GM19455 (cell line): ENCODE results near the gene IER3.
A peak's percentile ranks its signal among the peaks of the same experiment; 100 is the strongest.

Source experiments
- ATAC-seq: cut with Tn5 transposase; IDR thresholded peaks from one replicate; pipeline ENCODE4 v1.9.1; 2021; ENCODE audit not compliant: unreplicated experiment

IER3 gene

DNA sequence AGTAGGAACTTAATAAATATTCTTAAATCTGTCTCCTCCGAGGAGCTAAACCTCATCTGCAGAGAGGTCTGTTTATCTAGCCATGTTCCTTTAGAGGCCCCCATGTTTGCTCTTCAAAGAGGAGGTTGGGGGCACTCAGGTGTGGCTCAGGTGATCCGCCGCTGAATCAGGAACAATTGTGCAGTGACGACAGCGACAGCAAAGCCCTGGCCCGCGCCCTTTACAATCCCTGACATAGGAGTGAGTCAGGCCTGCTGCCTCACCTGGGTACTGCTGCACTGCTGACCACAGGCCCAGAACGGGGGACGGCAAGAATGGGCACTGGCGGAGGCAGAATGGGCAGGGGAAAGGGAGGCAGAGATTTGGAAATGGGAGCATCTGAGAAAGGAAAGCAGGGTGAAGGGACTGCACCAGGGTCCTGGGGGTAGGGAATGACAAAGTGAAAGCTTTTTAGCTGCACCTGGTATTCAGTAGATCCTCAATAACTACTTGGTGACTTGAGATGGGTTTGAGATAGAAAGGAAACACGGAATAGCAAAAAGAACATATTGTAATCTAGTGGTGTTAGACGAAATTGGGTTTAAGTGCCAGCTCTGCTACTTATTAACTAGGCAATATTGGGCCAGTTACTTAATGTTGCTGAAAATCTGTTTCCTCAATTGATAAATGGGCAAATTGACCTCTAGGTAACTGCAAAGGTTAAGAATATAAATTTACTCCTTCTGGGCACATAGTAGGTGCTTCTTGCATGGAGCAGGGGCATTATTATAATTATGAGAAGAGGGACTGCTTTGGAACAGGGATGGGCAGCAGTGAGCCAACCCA lies 5.4 kb upstream of the IER3 start:
- no peak for ATAC-seq

DNA sequence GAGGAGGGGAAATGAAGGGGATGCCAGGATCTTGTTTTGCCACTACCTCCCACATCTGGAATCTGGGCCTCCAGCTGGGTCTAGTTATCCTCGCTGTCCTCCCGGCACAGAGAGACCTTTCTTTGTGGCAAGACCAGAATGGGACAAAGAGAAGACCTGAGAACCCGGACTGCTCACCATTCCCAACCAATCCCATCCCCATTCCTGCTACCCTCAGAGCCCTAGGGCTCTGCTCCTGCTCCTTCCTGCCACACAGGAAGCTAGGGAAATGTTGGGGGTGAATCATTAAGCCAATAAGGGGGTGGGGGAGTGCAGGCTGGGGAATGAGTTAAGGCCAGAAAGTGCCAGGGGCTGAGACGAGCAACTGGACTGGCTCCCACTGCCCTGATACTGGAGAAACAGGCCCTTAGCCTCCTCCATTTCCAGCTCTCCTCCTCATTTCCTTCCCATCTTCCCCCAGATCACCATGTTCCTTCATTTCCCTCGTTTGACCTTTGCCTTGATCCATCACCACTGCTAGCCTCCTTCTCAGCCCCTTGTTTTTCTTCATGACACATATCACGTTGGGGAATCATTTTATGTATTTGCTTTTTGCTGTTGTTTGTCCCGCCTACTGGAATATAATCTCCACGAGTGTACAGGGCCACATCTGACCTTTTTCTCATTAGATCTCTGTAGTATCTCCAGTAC lies 4.6 kb upstream of the IER3 start:
- no peak for ATAC-seq

DNA sequence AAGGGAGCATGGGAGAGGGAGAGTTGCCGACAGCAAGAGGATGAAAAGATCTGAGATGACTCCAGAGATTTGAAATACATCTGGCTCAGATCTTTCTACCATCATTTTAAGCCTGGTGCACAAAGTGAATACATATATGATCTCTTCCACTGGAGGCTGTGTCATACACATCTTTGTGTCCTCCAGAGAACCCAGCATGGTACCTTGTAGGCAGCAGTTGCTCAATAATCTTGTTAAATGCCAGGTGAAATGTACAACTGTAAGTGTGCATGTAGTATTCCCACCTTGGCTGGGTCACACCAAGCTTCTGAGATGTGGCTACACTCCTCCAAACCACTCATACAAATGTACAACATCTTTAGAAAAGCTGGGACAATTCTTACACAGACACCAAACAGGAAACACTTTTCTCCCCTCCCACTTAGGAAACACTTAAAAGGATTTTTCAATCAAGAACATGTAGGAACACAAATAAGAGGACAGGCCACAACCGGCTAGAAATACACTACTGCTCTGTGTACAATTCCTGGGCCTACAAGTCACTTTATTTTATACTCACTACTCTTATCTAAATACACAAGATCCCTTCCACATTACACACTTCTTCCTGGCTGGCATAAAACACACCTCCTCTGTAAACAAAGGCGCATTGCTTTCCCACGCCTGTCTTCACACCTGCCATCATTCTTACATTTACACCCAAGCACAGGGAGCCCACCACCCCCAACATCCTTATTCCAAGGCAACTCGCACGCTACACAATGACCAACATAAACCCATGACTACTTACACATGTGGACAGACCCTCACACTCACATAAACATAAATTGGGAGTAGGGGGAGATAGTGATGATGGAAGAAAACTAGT lies 3.8 kb upstream of the IER3 start:
- no peak for ATAC-seq

DNA sequence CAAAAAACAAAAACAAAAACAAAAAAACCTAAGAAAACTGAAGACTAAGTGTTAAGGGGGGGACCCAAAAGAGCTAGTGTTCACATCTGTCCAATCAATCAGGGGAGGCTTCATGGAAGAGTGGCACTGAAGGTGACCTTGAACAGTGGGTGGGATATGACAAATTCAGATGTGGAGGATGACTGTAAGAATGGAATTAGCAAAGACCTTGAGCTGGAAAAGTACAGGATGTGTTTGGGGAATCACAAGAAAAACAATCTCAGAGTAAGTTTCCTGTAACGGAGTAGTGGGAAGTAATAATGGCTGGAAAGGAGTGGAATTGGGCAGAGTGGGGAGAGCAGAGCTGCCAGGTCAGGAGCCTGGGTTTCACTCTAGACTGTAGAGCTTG lies 2.9 kb upstream of the IER3 start:
- ATAC-seq = no peak

DNA sequence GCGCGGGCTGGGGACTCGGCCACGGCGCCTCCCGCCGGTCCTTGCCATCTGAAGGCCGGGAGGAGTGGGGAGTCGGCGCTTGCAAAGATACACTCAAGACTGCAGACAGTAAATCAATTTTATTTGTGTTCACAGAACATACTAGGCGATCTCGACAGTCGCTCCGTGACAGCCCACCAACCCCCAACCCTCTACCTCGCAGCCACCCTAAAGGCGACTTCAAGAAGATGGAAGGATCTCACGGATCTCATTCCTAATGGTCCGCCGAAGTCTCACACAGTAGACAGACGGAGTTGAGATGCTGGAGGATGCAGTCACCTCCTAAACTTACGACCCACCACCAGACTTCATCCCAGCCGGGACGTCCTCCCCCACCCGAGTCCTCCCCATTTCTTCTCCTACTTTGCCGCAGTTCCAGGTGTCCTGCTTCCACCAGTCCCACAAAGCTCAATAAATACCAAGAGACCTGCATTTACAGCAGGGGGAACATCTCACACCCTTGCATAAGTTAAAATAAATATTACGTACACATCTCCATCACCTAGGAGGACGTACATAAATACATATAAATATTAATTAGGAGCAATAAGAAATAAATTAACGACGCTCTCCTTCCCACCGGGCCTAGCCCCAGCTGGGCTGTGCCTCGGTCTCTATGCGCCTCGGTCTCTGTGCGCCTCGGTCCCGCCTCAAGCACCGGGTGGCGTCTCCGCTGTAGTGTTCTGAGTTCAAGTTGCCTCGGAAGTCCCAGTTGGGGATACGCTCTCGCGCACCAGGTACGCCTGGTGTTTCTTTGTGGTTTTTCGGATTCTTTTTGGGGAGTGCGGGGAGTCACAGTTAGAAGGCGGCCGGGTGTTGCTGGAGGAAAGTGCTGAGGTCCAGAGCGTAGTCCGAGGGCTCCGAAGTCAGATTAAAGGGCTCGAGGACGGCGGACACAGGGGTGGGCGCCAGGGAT lies 971 bp downstream of the IER3 start:
- ATAC-seq = peak; percentile 29

DNA sequence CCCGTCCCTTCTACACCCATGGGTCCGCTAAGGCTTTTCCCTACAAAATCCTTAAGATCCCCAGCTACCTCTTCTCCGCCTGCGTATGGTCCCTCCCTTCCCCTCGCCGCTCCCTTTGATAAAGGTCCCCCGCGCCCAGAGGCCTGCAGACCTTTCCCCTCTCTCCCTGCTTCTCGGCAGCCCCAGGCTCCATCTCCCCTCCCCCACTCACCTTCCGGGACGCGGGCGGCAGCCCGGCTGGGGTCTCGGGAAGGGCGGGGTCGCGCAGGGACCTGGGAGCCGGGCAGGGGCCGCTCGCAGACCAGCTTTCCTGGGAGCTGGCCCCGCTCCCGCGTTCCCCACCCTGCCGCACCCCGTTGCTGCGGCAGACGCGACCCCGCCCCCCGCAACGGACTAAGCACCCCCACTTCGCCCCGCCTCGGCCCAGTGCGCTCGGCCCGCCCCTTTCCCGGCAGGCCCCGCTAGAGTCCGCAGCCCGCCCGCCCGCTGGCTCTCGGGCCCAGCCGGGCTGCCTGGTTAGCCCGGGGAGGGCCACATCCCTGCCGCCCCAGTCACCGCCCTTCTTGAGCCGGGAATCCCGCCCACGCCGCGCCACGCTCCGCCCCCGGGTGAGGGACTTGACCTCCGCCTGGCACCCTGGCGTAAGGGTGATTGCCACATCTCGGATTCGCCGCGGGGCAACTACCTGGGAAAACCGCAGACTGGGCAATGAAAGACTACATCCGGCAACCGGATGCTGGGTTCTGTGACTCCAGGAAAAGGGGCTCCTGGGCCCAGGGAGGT lies 1.8 kb downstream of the IER3 start, which contains the start of gene FLOT1:
Gene FLOT1 (minus strand): TSS at position 372 of the 783 bp plus-strand sequence. CDS start 498 bp downstream, outside the sequence.
- peak; percentile 66 for ATAC-seq

DNA sequence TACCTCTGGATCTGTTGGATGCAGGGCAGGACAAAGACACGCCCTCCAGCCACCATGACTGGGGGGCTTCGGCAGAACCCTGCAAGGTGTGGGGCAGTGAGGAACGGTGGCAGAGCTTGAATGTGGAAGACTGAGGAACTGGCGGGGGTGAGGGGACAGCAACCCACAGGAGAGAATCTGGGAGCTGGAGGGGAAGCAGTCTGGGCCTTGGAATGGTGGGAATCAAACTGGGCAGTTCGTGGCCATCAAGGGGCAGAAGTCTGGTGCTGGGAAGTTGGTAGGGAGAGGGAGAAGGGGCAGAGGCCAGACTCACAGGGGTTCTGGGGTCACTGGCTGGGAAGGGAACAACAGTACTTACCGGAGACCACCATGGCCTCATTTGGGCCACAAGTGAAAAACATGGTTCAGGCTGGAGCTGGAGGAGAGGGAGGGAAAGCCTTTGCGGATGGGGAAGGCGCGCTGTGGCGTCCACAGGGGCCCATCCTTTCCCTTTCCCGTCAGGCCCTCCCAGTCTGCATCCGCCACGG lies 2.5 kb downstream of the IER3 start:
- ATAC-seq = no peak

DNA sequence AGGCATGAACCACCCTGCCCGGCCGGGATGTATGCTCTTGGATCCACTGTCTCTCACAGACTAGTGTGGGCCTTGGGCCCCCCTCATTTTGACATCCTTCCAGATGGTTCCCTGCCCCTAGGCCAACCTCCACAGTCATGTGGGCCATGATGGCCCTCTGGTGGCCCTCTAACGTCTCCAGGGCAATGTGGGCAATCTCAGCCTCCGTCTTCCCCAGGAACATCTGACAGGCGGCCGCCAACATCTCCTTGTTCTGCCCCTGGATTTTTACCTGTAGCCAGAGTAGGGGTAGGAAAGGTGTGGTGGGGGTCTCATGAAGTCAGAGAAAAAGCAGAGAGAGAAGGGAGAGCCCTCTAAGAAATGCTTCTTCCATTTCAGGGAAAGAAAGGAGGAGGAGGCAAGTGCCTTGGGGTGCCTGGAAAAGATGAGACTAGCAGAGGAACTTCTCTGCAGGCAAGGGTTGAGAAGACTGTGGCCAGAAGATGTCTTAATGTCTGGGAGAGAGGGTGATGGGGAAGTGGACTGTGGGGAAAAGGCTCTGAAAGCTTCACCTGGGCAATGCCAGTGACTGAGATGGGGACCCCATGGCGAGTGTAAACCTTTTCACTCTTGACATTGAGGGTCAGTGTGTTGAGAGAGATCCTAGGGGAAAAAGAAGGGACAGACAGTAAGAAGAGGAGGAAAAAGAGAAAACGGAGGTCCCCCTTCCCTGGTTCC lies 3.1 kb downstream of the IER3 start:
- no peak for ATAC-seq

DNA sequence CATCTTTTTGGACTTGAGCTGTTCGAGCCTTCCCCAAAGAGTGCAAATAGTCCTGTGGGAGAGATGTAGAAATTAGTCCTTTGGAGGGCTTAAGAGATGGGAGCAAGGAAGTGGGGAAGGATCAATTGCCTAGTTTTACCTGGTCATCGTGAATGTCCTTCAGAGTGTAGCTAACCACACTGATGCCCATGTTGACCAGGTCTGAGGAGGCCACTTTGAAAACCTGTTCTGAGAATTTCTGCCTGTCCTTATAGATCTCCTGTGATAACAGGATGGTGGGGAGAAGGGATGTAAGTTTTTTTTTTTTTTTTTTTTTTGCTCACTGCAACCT lies 3.8 kb downstream of the IER3 start:
- ATAC-seq = no peak

DNA sequence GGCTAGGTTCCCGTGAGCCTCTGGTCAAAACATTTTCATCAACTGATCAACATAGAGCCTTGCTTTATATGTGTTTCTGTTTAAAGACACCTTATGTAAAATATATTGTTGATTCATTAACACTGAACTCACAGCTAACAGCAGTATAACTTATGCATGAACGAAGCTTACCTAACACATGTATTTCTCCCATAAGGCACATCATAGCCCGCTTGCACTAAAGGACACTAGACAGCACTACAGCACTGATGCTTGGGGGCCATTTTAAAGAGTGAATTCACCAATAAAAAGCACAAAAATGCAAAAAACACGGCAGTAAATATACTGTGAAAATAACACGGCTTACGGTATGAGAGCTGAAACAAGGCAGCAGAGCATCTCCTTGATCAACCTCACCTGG lies 5.8 kb downstream of the IER3 start:
- no peak for ATAC-seq

DNA sequence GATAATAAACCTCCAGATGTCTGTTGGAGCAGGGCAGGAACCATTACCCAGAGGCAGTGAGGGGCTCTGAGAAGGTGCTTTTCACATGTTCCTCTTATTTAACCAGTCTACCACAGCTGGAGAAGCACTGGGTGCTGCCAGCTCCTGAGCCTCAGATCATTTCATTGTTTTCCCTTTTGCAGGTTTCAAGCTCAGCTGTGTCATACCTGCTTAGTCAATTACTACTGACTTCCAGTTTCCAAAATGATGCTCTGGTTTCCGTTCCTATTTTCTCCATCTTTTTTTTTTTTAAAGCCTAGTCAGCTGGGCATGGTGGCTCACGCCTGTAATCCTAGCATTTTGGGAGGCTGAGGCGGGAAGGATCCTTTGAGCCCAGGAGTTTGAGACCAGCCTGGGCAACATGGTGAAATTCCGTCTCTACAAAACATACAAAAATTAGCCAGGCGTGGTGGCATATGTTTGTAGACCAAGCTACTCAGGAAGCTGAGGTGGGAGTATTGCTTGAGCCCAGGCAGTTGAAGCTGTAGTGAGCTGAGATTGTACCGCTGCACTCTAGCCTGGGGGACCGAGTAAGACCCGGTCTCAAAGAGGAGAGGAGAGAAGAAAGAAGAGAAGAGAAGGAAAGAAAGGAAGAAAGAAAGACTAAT lies 8.6 kb downstream of the IER3 start:
- ATAC-seq = no peak

DNA sequence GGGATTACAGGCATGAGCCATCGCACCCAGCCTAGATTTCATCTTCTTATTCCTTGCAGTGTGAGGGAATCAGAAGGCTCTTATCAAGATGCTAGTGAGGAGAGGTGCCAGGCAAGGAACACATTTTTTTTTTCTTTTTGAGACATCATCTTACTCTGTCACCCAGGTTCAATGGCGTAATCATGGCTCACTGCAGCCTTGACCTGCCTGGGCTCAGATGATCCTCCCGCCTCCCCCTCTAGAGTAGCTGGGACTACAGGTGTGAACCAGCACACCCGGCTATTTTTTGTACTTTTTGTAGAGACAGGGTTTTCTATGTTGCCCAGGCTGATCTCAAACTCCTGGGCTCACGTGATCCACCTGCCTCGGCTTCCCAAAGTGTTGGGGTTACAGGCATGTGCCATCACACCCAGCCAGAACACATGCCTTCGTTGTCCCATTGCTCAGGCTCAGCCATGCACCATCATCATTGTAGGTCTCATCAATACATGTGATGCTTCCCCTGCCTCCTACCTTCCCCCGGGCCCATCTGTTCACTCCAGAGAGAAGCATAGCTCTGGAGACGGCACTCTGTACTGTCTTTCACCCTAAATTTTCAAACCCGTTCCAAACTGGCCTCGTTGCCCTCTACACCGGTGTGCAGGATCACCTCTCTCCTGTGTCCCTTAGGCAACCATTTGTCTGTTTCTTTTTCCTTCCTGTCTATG lies 12.0 kb downstream of the IER3 start:
- ATAC-seq = no peak

DNA sequence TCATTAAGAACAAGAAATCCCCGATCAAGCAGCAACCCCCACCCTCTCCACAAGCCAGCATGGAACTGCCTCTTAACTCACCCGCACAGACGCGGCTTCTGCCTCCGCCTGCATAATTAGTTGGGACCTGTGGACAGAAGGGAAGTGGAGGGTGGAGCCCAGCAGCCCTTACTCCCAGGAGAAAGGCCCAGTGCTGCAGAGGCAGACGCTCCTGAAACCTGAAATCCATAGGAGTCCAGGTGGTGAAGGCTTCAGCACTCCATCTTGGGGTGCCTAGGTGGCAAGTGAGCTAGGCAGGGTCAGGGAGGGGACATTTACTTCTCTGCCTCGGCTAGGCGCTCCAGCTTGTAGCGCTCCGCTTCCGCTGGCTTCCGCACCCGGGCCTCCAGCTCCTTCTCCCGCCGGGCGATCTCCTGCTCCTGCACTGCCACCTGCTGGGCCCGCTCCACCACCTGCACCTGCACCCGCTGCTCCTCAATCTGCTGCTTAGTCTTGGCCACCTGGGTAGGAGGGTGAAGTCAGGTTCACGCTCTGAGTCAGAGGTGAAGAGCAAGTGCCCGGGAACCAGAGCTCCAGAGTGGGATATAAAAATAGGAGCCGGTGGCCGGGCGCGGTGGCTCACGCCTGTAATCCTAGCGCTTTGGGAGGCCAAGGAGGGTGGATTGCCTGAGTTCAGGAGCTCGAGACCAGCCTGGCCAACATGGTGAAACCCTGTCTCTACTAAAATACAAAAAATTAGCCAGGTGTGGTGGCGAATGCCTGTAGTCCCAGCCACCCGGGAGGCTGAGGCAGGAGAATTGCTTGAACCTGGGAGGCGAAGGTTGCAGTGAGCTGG lies 13.5 kb downstream of the IER3 start:
- ATAC-seq = peak; percentile 71

DNA sequence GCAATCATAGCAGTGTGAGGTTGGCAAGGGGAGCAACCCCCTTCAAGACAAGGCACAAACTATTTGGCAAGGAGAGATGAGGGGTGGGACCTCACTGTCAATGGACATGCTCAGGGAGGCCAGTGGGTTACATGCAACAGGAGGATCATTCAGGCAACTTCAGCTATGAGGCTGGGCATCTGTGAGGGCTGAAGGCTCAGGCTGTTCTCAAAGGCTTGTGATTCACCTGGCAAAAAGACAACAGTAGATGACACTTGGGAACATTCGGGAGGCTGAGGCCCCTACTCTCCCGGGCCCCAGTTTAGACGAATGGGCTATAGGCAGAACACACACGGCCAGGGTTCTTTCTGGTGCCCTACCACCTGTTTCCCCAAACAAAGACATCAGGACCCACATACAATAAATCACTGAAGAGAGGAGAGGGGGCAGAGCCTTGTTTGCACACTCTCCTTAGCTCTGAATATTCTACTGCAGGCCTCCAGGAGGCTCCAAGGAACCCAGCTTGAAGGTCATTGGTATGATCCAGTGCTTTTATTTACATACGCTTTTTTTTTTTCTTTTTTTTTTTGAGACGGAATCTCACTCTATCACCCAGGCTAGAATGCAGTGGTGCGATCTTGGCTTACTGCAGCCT lies 16.3 kb downstream of the IER3 start:
- ATAC-seq = no peak

DNA sequence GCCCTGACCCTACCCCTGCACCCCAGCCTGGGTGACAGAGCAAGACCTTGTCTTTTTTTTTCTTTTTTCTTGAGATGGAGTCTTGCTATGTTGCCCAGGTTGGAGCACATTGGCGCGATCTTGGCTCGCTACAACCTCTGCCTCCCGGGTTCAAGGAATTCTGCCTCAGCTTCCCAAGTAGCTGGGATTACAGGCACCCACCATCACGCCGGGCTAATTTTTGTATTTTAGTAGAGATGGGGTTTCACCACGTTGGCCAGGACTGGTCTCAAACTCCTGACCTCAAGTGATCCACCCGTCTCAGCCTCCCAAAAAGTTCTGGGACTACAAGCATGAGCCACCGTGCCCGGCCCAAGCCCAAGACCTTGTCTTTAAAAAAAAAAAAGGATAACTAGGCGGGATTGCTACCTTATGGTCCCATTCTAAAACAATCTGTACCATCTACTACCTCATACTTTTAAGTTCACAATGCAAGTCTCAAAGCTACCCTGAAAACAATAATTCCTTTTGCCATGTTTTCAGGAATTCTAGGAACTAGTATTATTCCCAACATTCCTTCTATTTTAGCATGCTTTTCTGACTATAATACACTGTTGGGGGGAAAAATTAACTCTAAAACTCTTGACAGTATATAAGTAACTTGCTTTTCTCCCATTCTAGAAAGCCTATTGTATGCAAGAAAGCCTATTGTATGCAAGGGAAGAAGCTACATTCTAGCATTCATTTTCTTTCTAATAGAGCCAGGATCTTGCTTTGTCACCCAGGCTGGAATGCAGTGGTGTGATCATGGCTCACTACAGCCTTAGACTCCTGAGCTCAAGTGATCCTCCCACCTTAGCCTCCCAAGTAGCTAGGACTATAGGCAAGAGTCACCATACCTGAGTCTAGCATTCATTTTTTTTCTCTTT lies 17.6 kb downstream of the IER3 start:
- no peak for ATAC-seq
